Muscle of leg (tissue), 11 donors: Measurements from ENCODE around the gene PRPH. TPM values are rescaled to one million over a fixed set of nuclear protein-coding genes. Genes with fewer than 3 reads are reported as not detected.
"Not testable (repeated sequence)": the region's sequence is repeated elsewhere in the genome, so short reads cannot be mapped to it uniquely, and the experiment has no call there.

Experiments used
- DNase-seq: peaks from one replicate; pipeline ENCODE4 v3.0.0; 2013
- H3K27ac ChIP-seq: one replicate; pipeline ENCODE4 v1.5.1; 2013; ENCODE audit warnings: mild to moderate bottlenecking, low read length, control low read depth
- H3K27me3 ChIP-seq: one replicate; pipeline ENCODE4 v1.6.1; 2013; ENCODE audit warnings: low read length; ENCODE audit not compliant: control insufficient read depth, insufficient read depth
- H3K36me3 ChIP-seq: one replicate; pipeline ENCODE4 v1.6.1; 2013; ENCODE audit warnings: low read length; ENCODE audit not compliant: control insufficient read depth, insufficient read depth
- H3K4me1 ChIP-seq: one replicate; pipeline ENCODE4 v1.6.1; 2013; ENCODE audit warnings: low read length; ENCODE audit not compliant: control insufficient read depth, insufficient read depth
- H3K4me3 ChIP-seq: one replicate; pipeline ENCODE4 v1.5.1; 2013; ENCODE audit warnings: low read length, control low read depth
- H3K9me3 ChIP-seq: replicated peaks from 2 replicates; pipeline ENCODE4 v1.6.1; 2013; ENCODE audit warnings: low read depth, low read length; ENCODE audit not compliant: control insufficient read depth
- WGBS: methylation state at CpG from one replicate; pipeline ENCODE4 v1.1.5; 2013; ENCODE audit warnings: missing lambda C conversion rate; ENCODE audit not compliant: insufficient coverage; 5-methylcytosine and 5-hydroxymethylcytosine counted together
- polyA plus RNA-seq, 8 donors: library from polyadenylated mRNA; unstranded; fragments of 120-200 nt; gene quantifications; one replicate each; pipeline versions ENCODE4 v1.2.1 to v1.2.3, GENCODE V29; 2013; ENCODE audit warnings: inconsistent platforms in 1 of 8, low replicate concordance in 1 of 8; ENCODE audit not compliant: insufficient read length in 8 of 8, insufficient read depth in 1 of 8
- total RNA-seq: library from RNA; stranded (reverse); fragments of 120-200 nt; gene quantifications from one replicate; pipeline ENCODE4 v1.2.4, GENCODE V29; 2013

PRPH gene
- total and polyA plus RNA-seq, 9 donors = 1.3 to 3.5 (median 2.3) TPM

DNA sequence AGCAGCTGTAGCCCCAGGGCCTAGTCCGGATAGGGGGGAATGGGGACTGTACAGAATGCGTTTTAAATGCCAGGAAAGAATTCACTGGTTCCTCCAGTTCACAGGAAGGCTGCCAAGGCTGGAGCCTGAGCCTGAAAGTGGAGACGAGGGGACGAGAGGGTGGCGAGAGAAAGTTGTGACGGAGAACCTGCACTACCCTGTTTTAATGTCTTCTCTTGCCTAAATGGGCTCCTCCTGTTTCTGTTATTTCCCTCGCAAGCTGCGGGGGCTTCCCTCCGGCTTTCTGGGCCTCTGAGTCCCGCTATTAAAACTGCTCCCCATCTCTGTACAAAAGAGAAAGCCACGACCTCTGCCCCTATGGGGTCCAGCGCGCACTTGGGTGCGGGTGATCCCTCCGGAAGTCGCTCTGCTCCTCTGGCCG lies 37.5 kb downstream of the PRPH start:
- H3K27me3 ChIP-seq = peaks cover 64% of the 10 kb centered on the region
- H3K4me1 ChIP-seq = peaks cover 34% of the 10 kb centered on the region
- no peak overlapping the region for H3K27ac ChIP-seq
- WGBS = 18% methylated on average over 6 of the region's 17 CpGs
- peak; percentile 46 for DNase-seq
- no peaks in the 10 kb centered on the region for H3K9me3 ChIP-seq
- H3K36me3 ChIP-seq = peaks cover 12% of the 10 kb centered on the region
- no peak overlapping the region for H3K4me3 ChIP-seq

DNA sequence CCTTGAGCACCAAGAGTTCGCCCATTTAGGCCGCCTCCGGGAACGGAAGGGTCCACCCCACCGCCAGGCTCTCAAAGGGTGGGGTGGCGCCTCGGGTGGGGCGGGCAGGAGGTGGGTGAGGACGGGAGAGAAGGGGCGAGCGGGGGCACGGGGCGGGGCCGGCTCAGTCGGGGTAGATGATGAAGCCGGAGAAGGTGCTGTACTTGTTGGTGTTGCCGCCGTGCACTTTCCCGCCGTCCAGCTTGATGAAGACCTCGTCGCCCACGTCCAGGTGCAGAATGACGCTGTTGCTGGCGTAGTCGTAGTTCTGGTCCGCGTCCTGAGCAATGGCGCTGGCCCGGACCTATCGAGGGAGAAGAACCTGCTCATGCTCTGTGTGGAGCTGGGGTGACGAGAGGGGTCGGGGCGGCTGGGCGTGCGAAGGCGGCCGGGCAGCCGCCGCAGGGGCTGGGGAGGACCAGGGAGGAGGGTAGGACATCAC lies 38.0 kb downstream of the PRPH start:
- Histone ChIP-seq H3K4me1 (peaks cover 38% of the 10 kb centered on the region), H3K9me3 (no peaks in the 10 kb centered on the region), H3K27ac (no peak overlapping the region), H3K36me3 (peaks cover 12% of the 10 kb centered on the region), H3K27me3 (peaks cover 68% of the 10 kb centered on the region), H3K4me3 (no peak overlapping the region)
- DNase-seq = no peak
- WGBS = 7% methylated on average over 34 of the region's 40 CpGs

DNA sequence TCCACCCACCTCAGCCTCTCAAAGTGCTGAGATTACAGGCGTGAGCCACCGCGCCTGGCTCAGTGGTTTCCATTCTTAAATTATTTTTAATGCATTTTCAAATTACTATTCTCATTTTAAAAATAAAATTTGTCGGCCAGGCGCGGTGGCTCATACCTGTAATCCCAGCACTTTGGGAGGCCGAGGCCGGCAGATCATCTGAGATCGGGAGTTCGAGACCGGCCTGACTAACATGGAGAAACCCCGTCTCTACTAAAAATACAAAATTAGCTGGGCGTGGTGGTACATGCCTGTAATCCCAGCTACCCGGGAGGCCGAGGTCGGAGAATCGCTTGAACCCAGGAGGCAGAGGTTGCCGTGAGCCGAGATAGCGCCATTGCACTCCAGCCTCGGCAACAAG lies 38.8 kb downstream of the PRPH start:
- peaks cover 77% of the 10 kb centered on the region for H3K27me3 ChIP-seq
- not testable (repeated sequence) for H3K9me3 ChIP-seq, H3K4me3 ChIP-seq, DNase-seq, H3K27ac ChIP-seq
- peaks cover 38% of the 10 kb centered on the region for H3K4me1 ChIP-seq
- H3K36me3 ChIP-seq = peaks cover 12% of the 10 kb centered on the region
- WGBS = 43% methylated on average over 9 of the region's 21 CpGs

DNA sequence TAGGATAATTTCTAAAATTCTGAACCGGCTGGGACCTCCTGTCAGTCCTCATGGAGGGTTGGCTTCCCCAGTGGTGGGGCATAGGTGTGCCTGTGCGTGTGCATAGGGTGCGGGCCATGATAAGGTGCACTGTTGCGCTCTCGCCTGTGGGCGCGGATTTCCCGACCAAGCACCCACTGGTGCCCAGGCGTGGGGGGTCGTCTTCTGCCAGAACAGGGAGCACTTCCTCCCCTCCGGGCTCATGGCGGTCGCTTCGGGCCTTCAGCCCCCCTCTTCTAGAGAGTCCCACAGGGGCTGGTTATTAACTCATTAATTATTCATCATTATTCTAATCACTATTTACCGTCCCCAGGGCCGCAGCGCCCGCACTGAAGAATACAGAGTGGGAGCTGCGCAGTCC lies 39.3 kb downstream of the PRPH start:
- Histone ChIP-seq H3K27ac (no peak overlapping the region), H3K36me3 (peaks cover 8% of the 10 kb centered on the region), H3K27me3 (peaks cover 81% of the 10 kb centered on the region), H3K4me3 (no peak overlapping the region), H3K9me3 (no peaks in the 10 kb centered on the region), H3K4me1 (peaks cover 38% of the 10 kb centered on the region)
- no peak for DNase-seq
- 23% methylated on average over 16 of the region's 19 CpGs for WGBS

DNA sequence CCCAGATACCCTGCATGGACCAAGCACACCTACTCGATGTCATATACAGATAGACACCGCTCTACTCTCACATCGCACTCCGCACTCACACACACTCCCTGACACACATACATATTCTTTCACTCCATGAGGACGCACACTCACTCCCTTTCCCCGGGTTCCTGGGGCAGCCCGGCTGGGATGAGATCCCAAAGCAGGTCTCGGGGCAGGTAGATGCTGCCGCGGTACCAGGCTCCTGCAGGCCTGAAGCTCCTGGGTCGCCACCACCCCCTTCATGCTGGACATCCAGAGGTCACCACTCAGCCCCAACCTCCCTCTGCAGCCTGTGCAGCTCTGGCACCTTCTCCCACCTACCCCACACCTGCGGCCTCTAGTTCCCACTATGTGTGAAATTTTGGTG lies 39.7 kb downstream of the PRPH start:
- Histone ChIP-seq H3K9me3 (no peaks in the 10 kb centered on the region), H3K36me3 (peaks cover 7% of the 10 kb centered on the region), H3K4me1 (peaks cover 42% of the 10 kb centered on the region), H3K27me3 (peaks cover 86% of the 10 kb centered on the region), H3K27ac (no peak overlapping the region), H3K4me3 (no peak overlapping the region)
- no peak for DNase-seq
- 39% methylated on average over 11 of the region's 12 CpGs for WGBS

DNA sequence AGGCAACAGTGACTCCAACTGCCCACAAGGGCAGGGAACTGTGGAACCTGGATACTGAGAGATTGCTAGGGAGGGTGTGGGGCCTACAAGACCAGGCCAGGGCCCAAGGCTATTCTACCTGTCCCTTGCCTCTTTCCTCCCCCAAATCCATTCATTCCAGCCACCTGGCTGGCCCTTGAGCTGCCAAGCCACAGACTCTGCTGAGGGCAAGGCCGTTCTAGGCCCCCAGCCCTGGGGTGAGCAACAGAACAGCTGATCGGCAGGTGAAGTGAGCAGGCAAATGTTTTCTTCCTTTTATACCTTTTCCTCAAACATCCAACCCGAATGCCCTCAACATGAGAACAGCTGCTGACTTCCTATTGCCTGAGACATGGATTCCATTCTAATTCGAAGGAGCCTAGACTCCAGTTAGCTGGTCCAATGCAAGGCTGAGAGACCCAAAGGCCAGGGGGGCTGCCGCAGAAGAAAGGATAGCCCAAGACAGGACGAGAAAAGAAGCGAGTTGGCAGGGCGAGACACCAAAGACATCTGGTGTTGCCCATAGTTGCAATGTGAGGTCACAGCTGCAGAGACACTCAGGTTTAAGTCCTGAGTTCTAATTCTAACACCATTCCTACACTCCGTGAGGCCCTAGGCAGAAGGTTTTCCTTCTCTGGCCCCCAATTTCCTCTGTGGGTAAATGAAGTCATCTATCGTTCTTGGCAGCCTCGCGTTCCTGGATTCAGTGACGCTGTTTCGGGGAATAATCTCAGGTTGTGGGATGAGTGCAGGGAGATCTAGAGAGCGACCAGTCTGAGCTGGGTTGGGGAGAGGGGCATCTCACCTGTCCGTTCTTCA lies 40.4 kb downstream of the PRPH start:
- peaks cover 45% of the 10 kb centered on the region for H3K4me1 ChIP-seq
- no peak overlapping the region for H3K27ac ChIP-seq
- peaks cover 92% of the 10 kb centered on the region for H3K27me3 ChIP-seq
- peak; percentile 24 for DNase-seq
- WGBS = 42% methylated on average over 11 of the region's 16 CpGs
- H3K9me3 ChIP-seq = no peaks in the 10 kb centered on the region
- H3K4me3 ChIP-seq = no peak overlapping the region
- H3K36me3 ChIP-seq = peaks cover under 1% of the 10 kb centered on the region

DNA sequence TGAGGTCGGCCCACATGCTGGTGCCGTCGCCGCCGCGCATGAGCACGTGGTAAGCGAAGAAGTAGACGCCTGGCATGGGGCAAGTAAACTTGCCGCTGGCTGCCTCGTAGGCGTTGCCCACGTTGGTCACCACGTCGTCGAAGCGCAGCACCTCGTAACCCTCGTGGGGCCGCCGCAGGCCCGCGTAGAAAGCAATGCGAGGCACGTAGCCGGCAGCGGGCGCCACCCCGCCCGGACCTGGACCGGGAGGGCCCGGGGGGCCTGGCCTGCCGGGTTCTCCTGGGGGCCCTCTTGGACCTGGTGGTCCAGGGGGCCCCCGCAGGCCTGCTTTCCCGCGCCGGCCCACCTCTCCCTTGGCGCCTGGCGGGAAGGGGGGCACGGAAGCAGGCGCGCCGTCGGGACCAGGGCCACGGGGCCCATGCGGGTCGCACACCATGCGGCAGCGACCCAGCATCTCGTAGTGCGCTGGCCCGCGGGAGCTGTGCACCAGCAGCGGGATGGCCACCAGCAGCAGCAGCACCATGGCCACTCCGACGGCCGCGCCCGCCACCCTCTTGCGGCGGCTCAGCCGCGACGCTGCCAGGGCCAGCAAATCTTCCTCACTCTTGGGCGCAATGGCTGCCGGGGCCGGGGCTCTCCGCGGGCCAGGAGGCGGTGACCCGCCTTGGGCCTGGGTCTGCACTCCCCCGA lies 41.2 kb downstream of the PRPH start:
- Histone ChIP-seq H3K4me1 (peaks cover 41% of the 10 kb centered on the region), H3K4me3 (no peak overlapping the region), H3K27me3 (peaks cover 100% of the 10 kb centered on the region), H3K36me3 (no peaks in the 10 kb centered on the region), H3K27ac (no peak overlapping the region), H3K9me3 (no peaks in the 10 kb centered on the region)
- DNase-seq = no peak
- WGBS = 6% methylated on average over 72 of the region's 72 CpGs

DNA sequence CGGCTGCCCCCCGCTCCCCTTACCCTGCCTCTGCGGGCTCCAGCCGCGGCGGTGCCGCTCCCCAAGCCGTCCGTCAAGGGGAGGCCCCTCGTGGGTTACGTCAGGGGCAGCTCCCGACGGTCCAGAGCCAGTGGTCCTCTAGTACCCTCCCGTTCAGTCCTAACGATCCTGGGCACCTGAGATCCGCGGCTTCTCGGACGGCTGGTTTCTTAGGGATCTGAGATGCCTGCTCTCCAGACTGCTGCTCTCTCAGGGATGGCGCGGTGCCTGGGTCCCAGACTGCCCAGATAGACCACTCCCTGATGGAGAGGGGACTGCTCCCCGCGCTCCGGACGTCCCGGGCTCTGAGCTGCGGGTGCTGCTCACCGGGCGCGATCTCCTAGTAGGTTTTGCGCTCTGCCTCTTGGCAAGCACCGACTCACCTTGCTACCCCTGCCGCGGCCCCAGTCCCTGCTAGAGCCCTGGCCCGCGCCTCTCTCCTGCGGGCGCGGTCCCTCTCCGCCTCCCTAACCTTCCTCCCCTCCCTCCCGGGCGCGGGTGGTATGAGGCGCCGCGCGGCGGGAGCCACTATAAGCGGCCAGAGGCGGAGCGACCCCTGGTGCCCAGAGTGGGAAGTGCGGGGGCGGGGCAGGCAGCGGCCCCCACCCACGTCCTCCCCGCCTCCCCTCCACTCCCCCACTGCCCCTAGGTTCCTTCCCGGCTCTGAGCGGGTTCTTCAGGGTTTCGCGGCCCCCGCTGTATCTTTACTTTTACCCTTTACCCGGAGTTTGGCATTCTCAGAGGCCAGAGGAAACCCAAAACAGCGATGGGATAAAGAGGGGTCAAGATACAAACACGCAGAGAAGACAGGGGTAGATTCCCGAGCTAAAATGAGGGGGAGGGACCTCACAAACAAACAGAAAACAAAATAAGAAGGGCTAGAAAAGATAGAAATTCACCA lies 42.0 kb downstream of the PRPH start, which contains the start of gene C1QL4:
C1QL4 (minus strand) TSS at position 544 of the 940 bp plus-strand sequence. CDS start 711 bp downstream, outside the sequence.
- Histone ChIP-seq H3K36me3 (no peaks in the 10 kb centered on the region), H3K4me1 (peaks cover 39% of the 10 kb centered on the region), H3K27me3 (peaks cover 100% of the 10 kb centered on the region), H3K27ac (no peak within 1 kb of the TSS), H3K4me3 (peak within 1 kb of the TSS; percentile 20), H3K9me3 (no peaks in the 10 kb centered on the region)
- under 1% methylated on average over 44 of the region's 65 CpGs for WGBS
- peak; percentile 82 for DNase-seq

DNA sequence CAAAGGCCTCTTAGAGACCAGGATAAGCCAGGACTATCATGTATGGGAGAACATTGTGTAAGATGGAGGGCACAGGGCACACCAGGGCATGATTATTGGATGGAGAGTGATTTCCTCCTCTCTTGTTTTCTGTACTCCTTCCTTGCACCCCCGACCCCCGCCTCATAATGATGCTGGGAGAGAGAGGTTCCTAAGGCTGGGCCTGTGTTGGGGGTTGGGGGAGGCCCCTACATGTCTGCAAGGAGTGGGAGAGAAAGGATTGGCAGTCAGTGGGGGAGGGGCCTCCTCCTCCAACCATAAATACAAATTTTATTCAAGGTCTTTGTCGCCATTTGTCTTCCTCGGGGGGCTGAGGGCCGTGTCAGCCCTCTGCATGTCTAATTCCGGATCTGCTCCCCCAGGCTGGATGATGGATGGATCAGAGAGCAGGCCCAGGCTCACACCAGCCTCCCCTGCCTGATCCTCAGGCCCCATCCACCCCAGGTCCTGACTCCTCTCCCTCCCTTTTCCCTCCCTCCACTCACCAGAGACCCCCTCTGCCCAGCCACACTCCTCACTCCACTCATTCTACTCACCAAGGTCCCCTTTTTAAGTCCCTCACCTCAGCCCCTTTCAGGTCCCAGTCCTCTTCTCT lies 44.0 kb downstream of the PRPH start:
- Histone ChIP-seq H3K27ac (no peak overlapping the region), H3K27me3 (peaks cover 100% of the 10 kb centered on the region), H3K9me3 (no peaks in the 10 kb centered on the region), H3K36me3 (no peaks in the 10 kb centered on the region), H3K4me1 (peaks cover 44% of the 10 kb centered on the region), H3K4me3 (no peak overlapping the region)
- WGBS = 31% methylated on average over 3 of the region's 6 CpGs
- DNase-seq = no peak
